ENCODE results near the gene NUDCD3. TPM values are rescaled to one million over a fixed set of nuclear protein-coding genes. Genes with fewer than 3 reads are reported as not detected.

Gene NUDCD3
- total RNA-seq, 1 donor from 2014 or later = 97.5 TPM

DNA sequence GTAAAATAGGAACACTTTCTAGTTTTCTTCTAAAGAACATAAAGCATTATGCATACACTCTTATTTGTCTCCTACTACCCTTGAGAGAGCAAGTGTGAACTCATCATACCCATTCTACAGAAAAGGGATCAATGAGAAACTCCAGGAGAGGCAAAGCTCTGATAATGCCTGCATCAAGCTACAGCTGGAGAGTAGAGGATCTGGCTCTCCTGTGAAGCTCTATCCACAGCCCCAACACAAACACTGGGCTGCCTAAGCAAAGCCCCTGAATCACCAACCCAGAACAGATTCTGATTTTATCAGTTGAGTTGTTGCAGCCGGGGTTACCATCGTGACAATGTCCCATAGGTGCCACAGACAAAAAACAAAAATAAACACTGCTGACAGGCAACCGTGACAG is 74.9 kb downstream of the NUDCD3 start:
- Mint-ChIP-seq H3K4me3 (ENCODE audit: unreplicated experiment) (no peak overlapping the region), H3K27me3 (ENCODE audit: unreplicated experiment) (peaks cover 3% of the 10 kb centered on the region), H3K9me3 (ENCODE audit: unreplicated experiment) (no peaks in the 10 kb centered on the region), H3K36me3 (ENCODE audit: low read depth, unreplicated experiment) (peaks cover 25% of the 10 kb centered on the region), H3K4me1 (ENCODE audit: unreplicated experiment) (peaks cover 6% of the 10 kb centered on the region), H3K27ac (ENCODE audit: unreplicated experiment) (no peak overlapping the region)
- DNase-seq (ENCODE audit: low spot score) = no peak
- TF ChIP-seq, protein P1, sequence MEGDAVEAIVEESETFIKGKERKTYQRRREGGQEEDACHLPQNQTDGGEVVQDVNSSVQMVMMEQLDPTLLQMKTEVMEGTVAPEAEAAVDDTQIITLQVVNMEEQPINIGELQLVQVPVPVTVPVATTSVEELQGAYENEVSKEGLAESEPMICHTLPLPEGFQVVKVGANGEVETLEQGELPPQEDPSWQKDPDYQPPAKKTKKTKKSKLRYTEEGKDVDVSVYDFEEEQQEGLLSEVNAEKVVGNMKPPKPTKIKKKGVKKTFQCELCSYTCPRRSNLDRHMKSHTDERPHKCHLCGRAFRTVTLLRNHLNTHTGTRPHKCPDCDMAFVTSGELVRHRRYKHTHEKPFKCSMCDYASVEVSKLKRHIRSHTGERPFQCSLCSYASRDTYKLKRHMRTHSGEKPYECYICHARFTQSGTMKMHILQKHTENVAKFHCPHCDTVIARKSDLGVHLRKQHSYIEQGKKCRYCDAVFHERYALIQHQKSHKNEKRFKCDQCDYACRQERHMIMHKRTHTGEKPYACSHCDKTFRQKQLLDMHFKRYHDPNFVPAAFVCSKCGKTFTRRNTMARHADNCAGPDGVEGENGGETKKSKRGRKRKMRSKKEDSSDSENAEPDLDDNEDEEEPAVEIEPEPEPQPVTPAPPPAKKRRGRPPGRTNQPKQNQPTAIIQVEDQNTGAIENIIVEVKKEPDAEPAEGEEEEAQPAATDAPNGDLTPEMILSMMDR (IDR thresholded peaks at IDR 0.05; ENCODE audit: unreplicated experiment) = no peak

DNA sequence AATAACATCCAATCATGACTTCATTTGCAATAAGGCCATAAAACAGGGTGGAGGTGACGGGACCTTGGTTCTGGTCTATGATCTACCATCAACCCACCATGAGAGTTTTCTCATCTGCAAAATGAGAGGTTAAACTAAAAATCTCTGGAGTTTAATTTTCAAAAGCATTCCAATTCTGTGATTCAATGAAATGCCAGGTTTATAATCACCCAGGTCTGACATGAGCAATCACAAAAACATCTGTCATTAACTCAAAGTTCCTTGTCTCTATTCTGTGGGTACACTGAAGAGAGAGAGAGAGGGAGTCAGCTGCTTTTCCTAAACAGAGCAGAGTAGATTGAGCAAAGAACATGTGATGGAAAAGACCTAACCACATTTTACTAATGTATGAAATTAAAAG is 75.4 kb downstream of the NUDCD3 start:
- no peak overlapping the region for H3K27ac Mint-ChIP-seq (ENCODE audit: unreplicated experiment)
- H3K36me3 Mint-ChIP-seq (ENCODE audit: low read depth, unreplicated experiment) = peaks cover 27% of the 10 kb centered on the region
- no peak for DNase-seq (ENCODE audit: low spot score)
- H3K27me3 Mint-ChIP-seq (ENCODE audit: unreplicated experiment) = peaks cover 3% of the 10 kb centered on the region
- no peak overlapping the region for H3K4me3 Mint-ChIP-seq (ENCODE audit: unreplicated experiment)
- peaks cover 4% of the 10 kb centered on the region for H3K4me1 Mint-ChIP-seq (ENCODE audit: unreplicated experiment)
- TF ChIP-seq, protein P1 (IDR thresholded peaks at IDR 0.05; ENCODE audit: unreplicated experiment) = no peak
- peaks cover under 1% of the 10 kb centered on the region for H3K9me3 Mint-ChIP-seq (ENCODE audit: unreplicated experiment)

DNA sequence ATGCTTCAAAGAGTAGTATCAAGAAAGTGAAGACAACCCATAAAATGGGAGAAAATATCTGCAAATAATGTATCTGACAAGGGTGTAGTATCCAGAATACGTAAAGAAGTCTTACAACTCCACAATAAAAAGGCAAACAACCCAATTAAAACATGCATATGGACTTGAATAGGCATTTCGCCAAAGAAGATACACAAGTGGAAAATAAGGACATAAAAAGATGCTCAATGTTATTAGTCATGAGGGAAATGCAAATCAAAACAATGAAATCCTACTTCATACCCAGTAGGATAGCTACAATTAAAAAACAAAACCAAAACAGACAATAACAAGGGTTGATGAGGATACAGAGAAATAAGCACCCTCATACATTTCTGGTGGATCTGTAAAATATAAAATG is 79.2 kb downstream of the NUDCD3 start:
- Mint-ChIP-seq H3K36me3 (ENCODE audit: low read depth, unreplicated experiment) (peaks cover 21% of the 10 kb centered on the region), H3K27ac (ENCODE audit: unreplicated experiment) (no peak overlapping the region), H3K4me3 (ENCODE audit: unreplicated experiment) (no peak overlapping the region), H3K4me1 (ENCODE audit: unreplicated experiment) (peaks cover 18% of the 10 kb centered on the region), H3K27me3 (ENCODE audit: unreplicated experiment) (peaks cover 3% of the 10 kb centered on the region), H3K9me3 (ENCODE audit: unreplicated experiment) (peaks cover 5% of the 10 kb centered on the region)
- TF ChIP-seq, protein P1 (IDR thresholded peaks at IDR 0.05; ENCODE audit: unreplicated experiment) = no peak
- DNase-seq (ENCODE audit: low spot score) = no peak

DNA sequence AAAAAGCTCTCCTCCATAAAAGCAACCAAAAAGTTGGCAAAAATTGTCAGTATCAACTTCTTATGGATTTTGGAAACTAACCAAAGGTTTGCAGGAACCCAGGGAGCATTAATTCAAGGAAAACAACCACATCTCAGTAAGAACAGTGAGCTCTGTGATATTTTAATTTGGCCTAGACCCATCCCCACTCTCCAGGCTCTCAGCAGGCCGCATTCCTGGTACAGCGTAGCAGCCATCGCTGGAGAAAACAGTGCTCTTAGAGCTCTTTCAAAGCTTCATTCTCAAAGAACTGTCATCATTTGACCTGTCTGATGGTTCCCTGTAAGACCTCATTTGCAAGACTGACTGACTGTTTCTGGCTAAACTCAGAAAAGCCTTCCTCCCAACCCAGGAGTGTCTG is 81.9 kb downstream of the NUDCD3 start:
- Mint-ChIP-seq H3K36me3 (ENCODE audit: low read depth, unreplicated experiment) (peaks cover 23% of the 10 kb centered on the region), H3K27ac (ENCODE audit: unreplicated experiment) (no peak overlapping the region), H3K4me3 (ENCODE audit: unreplicated experiment) (no peak overlapping the region), H3K27me3 (ENCODE audit: unreplicated experiment) (no peaks in the 10 kb centered on the region), H3K9me3 (ENCODE audit: unreplicated experiment) (peaks cover 5% of the 10 kb centered on the region), H3K4me1 (ENCODE audit: unreplicated experiment) (peaks cover 18% of the 10 kb centered on the region)
- no peak for DNase-seq (ENCODE audit: low spot score)
- TF ChIP-seq, protein P1 (IDR thresholded peaks at IDR 0.05; ENCODE audit: unreplicated experiment) = no peak

DNA sequence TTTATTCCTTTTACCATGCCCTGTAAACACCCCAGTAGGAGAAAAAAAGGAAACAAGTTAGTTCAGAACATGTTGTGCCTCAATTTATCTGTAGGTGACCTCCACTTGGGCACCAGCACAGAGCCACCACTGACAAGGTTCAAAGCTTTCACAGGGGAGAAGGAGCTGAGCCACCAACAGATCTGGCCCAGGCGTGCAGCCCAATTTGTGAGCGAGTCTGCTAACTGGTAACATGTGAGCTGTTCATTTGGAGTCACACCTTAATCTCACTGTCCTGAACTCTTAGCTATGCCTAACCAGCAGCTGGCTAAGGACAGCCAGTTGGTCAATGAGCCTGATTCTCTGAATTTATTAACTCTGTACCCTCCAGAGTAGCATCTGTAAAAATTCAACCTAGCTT is 86.7 kb downstream of the NUDCD3 start:
- TF ChIP-seq, protein P1 (IDR thresholded peaks at IDR 0.05; ENCODE audit: unreplicated experiment) = no peak
- Mint-ChIP-seq H3K27me3 (ENCODE audit: unreplicated experiment) (peaks cover 3% of the 10 kb centered on the region), H3K9me3 (ENCODE audit: unreplicated experiment) (no peaks in the 10 kb centered on the region), H3K4me3 (ENCODE audit: unreplicated experiment) (peak overlapping the region; percentile 77), H3K36me3 (ENCODE audit: low read depth, unreplicated experiment) (peaks cover 26% of the 10 kb centered on the region), H3K27ac (ENCODE audit: unreplicated experiment) (no peak overlapping the region), H3K4me1 (ENCODE audit: unreplicated experiment) (peaks cover 17% of the 10 kb centered on the region)
- DNase-seq (ENCODE audit: low spot score) = no peak
